HuH-7.5 (cell line): ENCODE results near the gene PACS1.
A peak's percentile ranks its signal among the peaks of the same experiment; 100 is the strongest.

Experiments
- DNase-seq: peaks from one replicate; pipeline ENCODE4 v3.0.0; 2011; ENCODE audit warnings: low spot score

Gene PACS1

GRCh38 chr11:66184728-66185127 is 114.7 kb downstream of the PACS1 start:
- DNase-seq = no peak

- DNase-seq = no peak
Observed at GRCh38 chr11:66186470-66186869, 116.4 kb downstream of the PACS1 start.

- no peak for DNase-seq
Observed at GRCh38 chr11:66187453-66187852, 117.4 kb downstream of the PACS1 start.

- DNase-seq = no peak
Observed at GRCh38 chr11:66188580-66188979, 118.5 kb downstream of the PACS1 start.

- DNase-seq = no peak
Observed at GRCh38 chr11:66189031-66189745, 119.1 kb downstream of the PACS1 start.

- DNase-seq = no peak
Observed at GRCh38 chr11:66190786-66191185, 120.7 kb downstream of the PACS1 start.

- no peak for DNase-seq
Observed at GRCh38 chr11:66192181-66192863, 122.2 kb downstream of the PACS1 start.

GRCh38 chr11:66194391-66194790 is 124.3 kb downstream of the PACS1 start:
- no peak for DNase-seq

GRCh38 chr11:66195867-66196266 is 125.8 kb downstream of the PACS1 start:
- no peak for DNase-seq

GRCh38 chr11:66203847-66204246 is 133.8 kb downstream of the PACS1 start:
- DNase-seq = no peak

- DNase-seq = no peak
Observed at GRCh38 chr11:66204412-66204811, 134.3 kb downstream of the PACS1 start.

GRCh38 chr11:66207816-66208215 is 137.7 kb downstream of the PACS1 start:
- no peak for DNase-seq

GRCh38 chr11:66211100-66211499 is 141.0 kb downstream of the PACS1 start:
- no peak for DNase-seq

- DNase-seq = no peak
Observed at GRCh38 chr11:66216911-66217310, 146.8 kb downstream of the PACS1 start.

GRCh38 chr11:66218036-66218435 is 148.0 kb downstream of the PACS1 start:
- peak; percentile 27 for DNase-seq

- peak; percentile 14 for DNase-seq
Observed at GRCh38 chr11:66218846-66219620, 149.0 kb downstream of the PACS1 start.

- DNase-seq = no peak
Observed at GRCh38 chr11:66219846-66220565, 149.9 kb downstream of the PACS1 start.

- DNase-seq = no peak
Observed at GRCh38 chr11:66220566-66220935, 150.5 kb downstream of the PACS1 start.

GRCh38 chr11:66221012-66221411 is 150.9 kb downstream of the PACS1 start:
- no peak for DNase-seq

GRCh38 chr11:66221726-66222236 is 151.7 kb downstream of the PACS1 start:
- DNase-seq = no peak

- peak; percentile 99 for DNase-seq
Observed at GRCh38 chr11:66222358-66223149, 152.5 kb downstream of the PACS1 start.
